Activated CD4-positive, alpha-beta T cell treated with anti-CD3 and anti-CD28 coated beads for 36 hours (primary cell): ENCODE data around the gene SCG5. TPM values are rescaled to one million over a fixed set of nuclear protein-coding genes. Genes with fewer than 3 reads are reported as not detected.
"Not testable (repeated sequence)": the region's sequence is repeated elsewhere in the genome, so short reads cannot be mapped to it uniquely, and the experiment has no call there.

Source experiments
- ATAC-seq: fragments of 200-7000 bp; cut with Tn5 transposase; one replicate; pipeline ENCODE4 v1.10.0; 2021; ENCODE audit warnings: mild to moderate bottlenecking, moderate library complexity
- CTCF ChIA-PET: fragments of 350-600 bp; sonication (Branson Sonifier 250); formaldehyde crosslinking; loops from one replicate; lab custom pipeline; 2021; ENCODE audit warnings: antibody characterized with exemption; lab: Charles Lee
- POLR2A ChIA-PET: fragments of 350-600 bp; sonication (Branson Sonifier 250); formaldehyde crosslinking; loops from one replicate; lab custom pipeline; 2021; ENCODE audit warnings: antibody characterized with exemption, inconsistent platforms; lab: Charles Lee
- DNase-seq: peaks from one replicate; pipeline ENCODE4 v3.0.0-alpha.2; 2020
- H3K27ac Mint-ChIP-seq: one replicate; pipeline ENCODE4 v1.8.0; 2021; ENCODE audit warnings: mixed read lengths
- H3K27me3 Mint-ChIP-seq: one replicate; pipeline ENCODE4 v1.8.0; 2021; ENCODE audit warnings: mixed read lengths
- H3K36me3 Mint-ChIP-seq: one replicate; pipeline ENCODE4 v1.8.0; 2021; ENCODE audit warnings: low read depth, mixed read lengths
- H3K4me1 Mint-ChIP-seq: one replicate; pipeline ENCODE4 v1.8.0; 2021; ENCODE audit warnings: mixed read lengths
- H3K4me3 Mint-ChIP-seq: one replicate; pipeline ENCODE4 v1.8.0; 2021; ENCODE audit warnings: mild to moderate bottlenecking, moderate library complexity, mixed read lengths
- H3K9me3 Mint-ChIP-seq: one replicate; pipeline ENCODE4 v1.8.0; 2021; ENCODE audit warnings: low read depth, mixed read lengths
- intact Hi-C, 2 experiments: fragments of 100-400 bp; cut with DNase I in 1 of 2; cut with micrococcal nuclease in 1 of 2; formaldehyde crosslinking; loops; one replicate each; pipeline versions ENCODE4 v1.14.2 to v1.15.1; 2022 to 2024; cut with DNase I, micrococcal nuclease
- total RNA-seq, 2 experiments: library from RNA; stranded (reverse); gene quantifications; one replicate each; pipeline ENCODE4 v1.2.3, GENCODE V29; 2021

SCG5 gene, protein sequence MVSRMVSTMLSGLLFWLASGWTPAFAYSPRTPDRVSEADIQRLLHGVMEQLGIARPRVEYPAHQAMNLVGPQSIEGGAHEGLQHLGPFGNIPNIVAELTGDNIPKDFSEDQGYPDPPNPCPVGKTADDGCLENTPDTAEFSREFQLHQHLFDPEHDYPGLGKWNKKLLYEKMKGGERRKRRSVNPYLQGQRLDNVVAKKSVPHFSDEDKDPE
- 1 to 10 TPM in 1 of 2 experiments, under 1 TPM in 1; 0.91 to 1.2 TPM for total RNA-seq

DNA sequence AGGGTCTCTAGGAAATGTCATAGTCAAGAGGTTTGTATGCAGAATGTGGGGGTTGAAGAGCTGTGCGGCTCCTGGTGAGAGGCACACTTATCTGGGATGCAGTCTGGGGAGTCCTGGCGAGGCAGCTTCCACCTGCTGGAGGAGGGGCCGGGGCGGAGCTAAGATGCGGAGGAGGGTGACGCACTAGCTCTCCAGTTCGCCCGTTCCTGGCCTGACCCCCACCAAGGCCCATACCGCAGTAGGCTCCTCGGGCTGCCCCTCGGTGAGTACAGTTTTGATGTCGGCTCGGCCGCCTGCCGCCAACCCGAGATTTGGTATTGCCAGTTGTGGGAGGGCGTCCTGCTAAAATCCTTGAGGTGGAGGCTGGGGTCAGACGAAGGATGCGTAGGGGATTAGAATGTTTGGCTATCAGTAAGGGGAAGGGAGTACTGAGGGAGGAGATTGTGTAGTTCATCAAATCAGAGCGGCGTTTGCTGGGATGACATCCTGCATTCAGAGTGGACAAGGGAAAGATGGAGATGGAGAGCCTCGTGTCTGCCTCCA lies at the start of gene SCG5:
TSS of gene SCG5 (plus strand) at position 194 of the 543 bp plus-strand sequence. CDS start 1,883 bp downstream, outside the sequence.
- DNase-seq (peak; percentile 19), ATAC-seq (peak; percentile 23)
- H3K36me3 Mint-ChIP-seq = peaks cover 27% of the 10 kb centered on the region
- no peaks in the 10 kb centered on the region for H3K9me3 Mint-ChIP-seq
- H3K27ac Mint-ChIP-seq = no peak within 1 kb of the TSS
- H3K4me1 Mint-ChIP-seq = no peaks in the 10 kb centered on the region
- ChIA-PET POLR2A (no interaction called here), CTCF (interaction anchor here (0.6 to 1.8 kb wide), 4 partner anchors 8 to 513 kb away, joined by 3 to 6 read pairs (median 4); no protein-coding TSS in a partner anchor)
- H3K27me3 Mint-ChIP-seq = no peaks in the 10 kb centered on the region
- H3K4me3 Mint-ChIP-seq = no peak within 1 kb of the TSS
- intact Hi-C loops = no loop called here

DNA sequence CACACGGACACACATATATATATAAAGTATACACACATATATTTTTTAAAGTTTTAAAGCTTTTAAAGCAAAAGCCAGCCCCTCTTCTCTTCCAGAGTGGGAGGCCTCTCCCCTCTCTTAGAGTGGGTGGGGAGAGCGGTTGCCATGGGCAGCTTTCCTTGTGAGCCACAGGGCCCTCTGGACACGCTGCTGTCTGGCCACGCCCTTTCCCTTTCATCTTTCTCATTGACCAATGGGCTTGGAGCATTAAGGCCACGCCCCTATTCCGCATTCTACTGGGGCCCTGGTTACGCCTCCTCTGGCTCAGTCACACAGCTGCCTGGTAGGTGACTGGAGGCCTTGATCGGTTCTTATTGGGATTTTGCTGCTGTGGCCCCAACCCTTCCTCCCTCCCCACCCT lies 48.4 kb upstream of the SCG5 start, which contains the start of gene GOLGA8N:
TSS of gene GOLGA8N (plus strand) at position 306 of the 400 bp plus-strand sequence.
- DNase-seq, H3K36me3 Mint-ChIP-seq, H3K27me3 Mint-ChIP-seq, POLR2A ChIA-PET, ATAC-seq, H3K9me3 Mint-ChIP-seq, H3K4me1 Mint-ChIP-seq, CTCF ChIA-PET, intact Hi-C loops, H3K4me3 Mint-ChIP-seq, H3K27ac Mint-ChIP-seq: not testable (repeated sequence)

GRCh38 chr15:32609518-32609917 lies 32.0 kb upstream of the SCG5 start:
- H3K4me3 Mint-ChIP-seq, H3K9me3 Mint-ChIP-seq, H3K27ac Mint-ChIP-seq, H3K4me1 Mint-ChIP-seq, H3K36me3 Mint-ChIP-seq, CTCF ChIA-PET, DNase-seq, ATAC-seq, POLR2A ChIA-PET, intact Hi-C loops, H3K27me3 Mint-ChIP-seq: not testable (repeated sequence)

GRCh38 chr15:32610719-32611118 lies 30.8 kb upstream of the SCG5 start:
- POLR2A ChIA-PET, H3K27me3 Mint-ChIP-seq, DNase-seq, H3K9me3 Mint-ChIP-seq, H3K36me3 Mint-ChIP-seq, ATAC-seq, CTCF ChIA-PET, intact Hi-C loops, H3K4me3 Mint-ChIP-seq, H3K27ac Mint-ChIP-seq, H3K4me1 Mint-ChIP-seq: not testable (repeated sequence)

- H3K9me3 Mint-ChIP-seq, CTCF ChIA-PET, intact Hi-C loops, H3K27me3 Mint-ChIP-seq, H3K4me1 Mint-ChIP-seq, DNase-seq: not testable (repeated sequence)
- Mint-ChIP-seq H3K36me3 (peaks cover 12% of the 10 kb centered on the region), H3K27ac (peak overlapping the region; percentile 97), H3K4me3 (peak overlapping the region; percentile 85)
- POLR2A ChIA-PET = interaction anchor here (0.6 kb wide), 1 partner anchor 1989 kb away, joined by 3 read pairs; the partner anchor contains the start of gene ARHGAP11B
- peak; percentile 37 for ATAC-seq
Measured at GRCh38 chr15:32614712-32615050, 26.8 kb upstream of the SCG5 start.

GRCh38 chr15:32615051-32615870 lies 26.2 kb upstream of the SCG5 start, which contains the start of gene ARHGAP11A:
ARHGAP11A (plus strand) TSS chr15:32615504; CDS start chr15:32616212, 708 bp downstream.
- intact Hi-C loops, H3K27me3 Mint-ChIP-seq, H3K9me3 Mint-ChIP-seq, H3K4me1 Mint-ChIP-seq: not testable (repeated sequence)
- ATAC-seq = peak; percentile 88
- peaks cover 12% of the 10 kb centered on the region for H3K36me3 Mint-ChIP-seq
- H3K27ac Mint-ChIP-seq = peak within 1 kb of the TSS; percentile 97
- peak; percentile 93 for DNase-seq
- peak within 1 kb of the TSS; percentile 85 for H3K4me3 Mint-ChIP-seq
- POLR2A ChIA-PET = interaction anchor here (0.6 kb wide), 1 partner anchor 1989 kb away, joined by 3 read pairs; the partner anchor contains the start of gene ARHGAP11B
- CTCF ChIA-PET = interaction anchor here (0.6 kb wide), 1 partner anchor 42 kb away, joined by 3 read pairs; no protein-coding TSS in a partner anchor

DNA sequence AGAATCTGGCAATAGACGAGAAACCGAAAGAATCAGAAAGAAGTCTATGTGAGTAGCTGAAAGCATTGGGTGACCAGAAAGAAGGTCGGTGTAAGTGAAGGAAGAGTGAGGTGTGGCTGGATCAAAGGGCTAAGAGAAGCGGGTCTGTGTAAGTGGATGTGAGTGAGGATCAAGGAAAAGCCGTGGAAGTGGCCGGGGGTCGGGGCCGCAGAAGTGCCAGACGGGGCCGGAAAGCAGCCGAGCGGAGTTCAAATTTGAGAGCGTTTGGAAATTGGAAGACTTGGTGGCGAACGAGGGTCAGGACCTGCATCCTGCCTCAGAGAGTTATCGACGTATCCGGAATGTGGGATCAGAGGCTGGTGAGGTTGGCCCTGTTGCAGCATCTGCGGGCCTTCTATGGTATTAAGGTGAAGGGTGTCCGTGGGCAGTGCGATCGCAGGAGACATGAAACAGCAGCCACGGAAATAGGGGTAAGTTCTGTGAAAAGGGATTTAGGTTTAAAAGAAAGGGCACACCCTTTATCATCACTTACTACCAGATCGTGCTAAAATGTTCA lies 25.6 kb upstream of the SCG5 start:
- H3K9me3 Mint-ChIP-seq, intact Hi-C loops, CTCF ChIA-PET, H3K4me1 Mint-ChIP-seq, POLR2A ChIA-PET, H3K27me3 Mint-ChIP-seq: not testable (repeated sequence)
- DNase-seq (peak; percentile 25), ATAC-seq (peak; percentile 4)
- Mint-ChIP-seq H3K4me3 (peak overlapping the region; percentile 85), H3K27ac (peak overlapping the region; percentile 97), H3K36me3 (peaks cover 12% of the 10 kb centered on the region)

DNA sequence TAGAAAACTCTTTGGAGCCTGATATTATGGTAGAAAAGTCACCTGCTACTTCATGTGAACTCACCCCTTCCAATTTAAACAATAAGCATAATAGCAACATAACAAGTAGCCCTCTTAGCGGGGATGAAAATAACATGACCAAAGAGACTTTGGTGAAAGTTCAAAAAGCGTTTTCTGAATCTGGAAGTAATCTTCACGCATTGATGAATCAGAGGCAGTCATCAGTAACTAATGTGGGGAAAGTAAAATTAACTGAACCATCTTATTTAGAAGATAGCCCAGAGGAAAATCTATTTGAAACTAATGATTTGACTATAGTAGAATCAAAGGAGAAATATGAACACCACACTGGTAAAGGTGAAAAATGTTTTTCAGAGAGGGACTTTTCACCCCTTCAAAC lies 5.1 kb upstream of the SCG5 start:
- DNase-seq (no peak), ATAC-seq (no peak)
- POLR2A ChIA-PET = no interaction called here
- peaks cover 53% of the 10 kb centered on the region for H3K36me3 Mint-ChIP-seq
- CTCF ChIA-PET = no interaction called here
- no peak overlapping the region for H3K27ac Mint-ChIP-seq
- intact Hi-C loops = no loop called here
- H3K4me3 Mint-ChIP-seq = no peak overlapping the region
- no peaks in the 10 kb centered on the region for H3K9me3 Mint-ChIP-seq
- no peaks in the 10 kb centered on the region for H3K27me3 Mint-ChIP-seq
- H3K4me1 Mint-ChIP-seq = no peaks in the 10 kb centered on the region

- Mint-ChIP-seq H3K27ac (no peak overlapping the region), H3K9me3 (no peaks in the 10 kb centered on the region), H3K4me1 (no peaks in the 10 kb centered on the region), H3K36me3 (peaks cover 52% of the 10 kb centered on the region), H3K4me3 (no peak overlapping the region), H3K27me3 (no peaks in the 10 kb centered on the region)
- DNase-seq = no peak
- intact Hi-C loops = no loop called here
- POLR2A ChIA-PET = no interaction called here
- CTCF ChIA-PET = no interaction called here
- ATAC-seq = no peak
Measured at GRCh38 chr15:32636908-32637567, 4.5 kb upstream of the SCG5 start.

DNA sequence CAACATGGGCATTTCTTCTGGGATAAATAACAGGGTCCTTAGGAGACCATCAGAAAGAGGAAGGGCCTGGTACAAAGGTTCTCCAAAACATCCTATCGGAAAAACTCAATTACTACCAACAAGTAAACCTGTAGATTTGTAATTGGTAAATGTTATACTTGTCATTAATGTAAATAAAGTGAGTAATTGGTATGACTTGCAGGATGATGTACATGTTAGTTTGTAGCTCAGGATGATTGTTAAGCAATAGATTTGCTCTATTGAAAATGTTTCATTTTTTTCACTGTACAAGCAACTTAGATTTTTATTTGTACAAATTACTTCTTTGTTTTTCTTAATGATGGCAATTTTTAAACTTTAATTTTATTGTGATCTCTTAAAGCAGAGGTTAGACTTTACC lies 3.8 kb upstream of the SCG5 start:
- Mint-ChIP-seq H3K27me3 (no peaks in the 10 kb centered on the region), H3K9me3 (no peaks in the 10 kb centered on the region), H3K4me3 (no peak overlapping the region), H3K27ac (no peak overlapping the region), H3K36me3 (peaks cover 52% of the 10 kb centered on the region), H3K4me1 (no peaks in the 10 kb centered on the region)
- CTCF ChIA-PET = no interaction called here
- intact Hi-C loops = no loop called here
- DNase-seq (no peak), ATAC-seq (no peak)
- POLR2A ChIA-PET = no interaction called here
